Liver (tissue), 9 donors: ENCODE data around the gene TLR9. TPM values are rescaled to one million over a fixed set of nuclear protein-coding genes. Genes with fewer than 3 reads are reported as not detected.

Source experiments
- DNase-seq: peaks from one replicate; pipeline ENCODE4 v3.0.0-alpha.2; 2017; ENCODE audit warnings: low spot score
- H3K27ac ChIP-seq, 2 donors: one replicate each; pipeline ENCODE4 v1.7.0; 2013; ENCODE audit warnings: inconsistent platforms in 2 of 2, low read length in 2 of 2, control low read depth in 1 of 2, low read depth in 1 of 2, mild to moderate bottlenecking in 1 of 2
- H3K27me3 ChIP-seq, 4 donors: one replicate each; pipeline versions ENCODE4 v1.6.1 to v1.7.0; 2013; ENCODE audit warnings: low read length in 3 of 4, inconsistent platforms in 1 of 4, mild to moderate bottlenecking in 1 of 4, moderate library complexity in 1 of 4; ENCODE audit not compliant: control insufficient read depth in 4 of 4, insufficient read depth in 4 of 4
- H3K36me3 ChIP-seq, 4 donors: one replicate each; pipeline versions ENCODE4 v1.6.1 to v1.7.0; 2013; ENCODE audit warnings: low read length in 3 of 4, mild to moderate bottlenecking in 3 of 4, low read depth in 1 of 4, moderate library complexity in 1 of 4; ENCODE audit not compliant: control insufficient read depth in 4 of 4, insufficient read depth in 3 of 4
- H3K4me1 ChIP-seq, 4 donors: one replicate each; pipeline versions ENCODE4 v1.6.1 to v1.7.0; 2013; ENCODE audit warnings: low read length in 3 of 4, mild to moderate bottlenecking in 3 of 4, moderate library complexity in 1 of 4; ENCODE audit not compliant: control insufficient read depth in 4 of 4, insufficient read depth in 4 of 4
- H3K4me3 ChIP-seq, 3 donors: one replicate each; pipeline versions ENCODE4 v1.6.1 to v1.7.0; 2013; ENCODE audit warnings: low read length in 3 of 3, control low read depth in 1 of 3, low read depth in 1 of 3, mild to moderate bottlenecking in 1 of 3
- H3K9ac ChIP-seq, 2 donors: one replicate each; pipeline ENCODE4 v1.7.0; 2013; ENCODE audit warnings: low read length in 2 of 2, mild to moderate bottlenecking in 2 of 2, moderate library complexity in 2 of 2, control low read depth in 1 of 2, low read depth in 1 of 2
- H3K9me3 ChIP-seq, 4 donors: one replicate each; pipeline versions ENCODE4 v1.6.1 to v1.7.0; 2013; ENCODE audit warnings: low read length in 3 of 4; ENCODE audit not compliant: control insufficient read depth in 4 of 4
- CTCF ChIP-seq: fragments of 150-350 bp; IDR thresholded peaks from 2 replicates; pipeline ENCODE4 v1.5.1; 2017; ENCODE audit warnings: improper control_type of control experiment, low read depth, low read length; ENCODE audit not compliant: missing input control
- FOXA1 ChIP-seq: IDR thresholded peaks from 2 replicates; pipeline ENCODE4 v1.6.1; 2016; ENCODE audit warnings: antibody characterized with exemption
- FOXA2 ChIP-seq: IDR thresholded peaks from 2 replicates; pipeline ENCODE4 v1.6.1; 2016; ENCODE audit warnings: antibody characterized with exemption
- GABPA ChIP-seq, 2 donors: IDR thresholded peaks in 1 of 2; conservative IDR thresholded peaks in 1 of 2; 2 replicates each; pipeline ENCODE4 v1.6.1; 2016; ENCODE audit warnings: antibody characterized with exemption in 2 of 2, mild to moderate bottlenecking in 1 of 2, moderate library complexity in 1 of 2
- HNF4G ChIP-seq: IDR thresholded peaks from 2 replicates; pipeline ENCODE4 v1.6.1; 2016; ENCODE audit warnings: antibody characterized with exemption
- MAX ChIP-seq: IDR thresholded peaks from 2 replicates; pipeline ENCODE4 v1.6.1; 2016; ENCODE audit warnings: antibody characterized with exemption
- NR2F2 ChIP-seq: IDR thresholded peaks from 2 replicates; pipeline ENCODE4 v1.6.1; 2016; ENCODE audit warnings: antibody characterized with exemption
- RAD21 ChIP-seq, 2 donors: IDR thresholded peaks; 2 replicates each; pipeline ENCODE4 v1.6.1; 2016; ENCODE audit warnings: antibody characterized with exemption in 2 of 2, mild to moderate bottlenecking in 2 of 2
- REST ChIP-seq: IDR thresholded peaks from 2 replicates; pipeline ENCODE4 v1.6.1; 2016; ENCODE audit warnings: antibody characterized with exemption, mild to moderate bottlenecking
- RXRA ChIP-seq, 2 donors: IDR thresholded peaks; 2 replicates each; pipeline ENCODE4 v1.6.1; 2017 to 2018; ENCODE audit warnings: antibody characterized with exemption in 2 of 2, mild to moderate bottlenecking in 1 of 2
- SP1 ChIP-seq: IDR thresholded peaks from 2 replicates; pipeline ENCODE4 v1.6.1; 2018; ENCODE audit warnings: antibody characterized with exemption, mild to moderate bottlenecking
- TAF1 ChIP-seq: conservative IDR thresholded peaks from 2 replicates; pipeline ENCODE4 v1.6.1; 2016; ENCODE audit warnings: antibody characterized with exemption, mild to moderate bottlenecking
- YY1 ChIP-seq: IDR thresholded peaks from 2 replicates; pipeline ENCODE4 v1.6.1; 2016; ENCODE audit warnings: antibody characterized with exemption, mild to moderate bottlenecking
- WGBS: extraction: QIAGEN DNeasy Blood & Tissue Kit; methylation state at CpG from one replicate; pipeline ENCODE4 v1.1.7; 2013; 5-methylcytosine and 5-hydroxymethylcytosine counted together
- polyA plus RNA-seq, 2 donors: library from polyadenylated mRNA; stranded (reverse) in 1 of 2; unstranded in 1 of 2; fragments of 200-250 nt in 1 of 2; fragments of >200 nt in 1 of 2; fragmentation: Nextera tagmentation in 1 of 2; extraction: Ambion mirVana in 1 of 2; gene quantifications; one replicate each; pipeline versions ENCODE4 v1.2.1 to v1.2.3, GENCODE V29; 2013 to 2015
- total RNA-seq, 2 donors: library from RNA; depleted of rRNA; stranded (reverse); fragments of >200 nt; gene quantifications; one replicate each; pipeline ENCODE4 v1.2.3, GENCODE V29; 2014
- TF ChIP-seq, protein P1 (sequence below): IDR thresholded peaks from 2 replicates; pipeline ENCODE4 v1.6.1; 2016; ENCODE audit warnings: antibody characterized with exemption
- donor health status: healthy.
- donor health status: healthy.
- donor health status: healthy.
- donor health status: healthy.
- donor health status: healthy.

TLR9 gene
- total and polyA plus RNA-seq, 4 donors = 0.02 TPM; not detected in 3

DNA sequence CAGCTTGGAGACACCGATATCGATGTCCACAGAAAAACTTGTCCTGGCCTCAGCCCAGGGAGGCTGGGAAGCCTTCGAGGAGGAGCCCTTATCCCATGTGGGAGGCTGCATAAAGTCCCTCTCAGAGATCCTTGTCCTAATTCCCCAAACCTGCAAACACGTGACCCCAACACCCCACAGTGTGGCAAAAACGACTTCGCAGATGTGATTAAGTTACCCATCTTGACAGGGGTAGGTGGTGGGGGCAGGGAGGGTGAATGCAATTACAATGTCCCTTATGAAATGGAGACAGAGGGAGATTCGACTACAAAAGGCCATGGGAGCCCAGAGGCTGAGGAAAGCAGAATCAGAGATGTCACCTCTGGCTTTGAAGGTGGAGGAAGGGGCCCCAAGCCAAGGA, 2.3 kb upstream of the TLR9 start:
- 87% methylated on average over 7 of the region's 7 CpGs for WGBS
- H3K27me3 ChIP-seq = no peaks in the 10 kb centered on the region
- H3K4me1 ChIP-seq = peaks cover 2 to 15% (median 8%) of the 10 kb centered on the region in 4 donors
- no peak overlapping the region for H3K9ac ChIP-seq
- H3K27ac ChIP-seq = no peak overlapping the region
- DNase-seq = no peak
- TF ChIP-seq RXRA (IDR thresholded peaks at IDR 0.05) (no peak), NR2F2 (no peak), CTCF (no peak), FOXA2 (no peak)
- no peaks in the 10 kb centered on the region for H3K9me3 ChIP-seq
- H3K36me3 ChIP-seq = peaks cover 4 to 35% (median 12%) of the 10 kb centered on the region in 4 donors
- H3K4me3 ChIP-seq = no peak overlapping the region

- TF ChIP-seq, protein P1, sequence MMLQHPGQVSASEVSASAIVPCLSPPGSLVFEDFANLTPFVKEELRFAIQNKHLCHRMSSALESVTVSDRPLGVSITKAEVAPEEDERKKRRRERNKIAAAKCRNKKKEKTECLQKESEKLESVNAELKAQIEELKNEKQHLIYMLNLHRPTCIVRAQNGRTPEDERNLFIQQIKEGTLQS = no peak
- TF ChIP-seq RAD21 (IDR thresholded peaks at IDR 0.05) (no peak), SP1 (no peak), MAX (no peak), CTCF (no peak), TAF1 (no peak), REST (no peak), GABPA (IDR thresholded peaks at IDR 0.05 in 1 of 2, conservative IDR thresholded peaks at IDR 0.05 in 1 of 2) (no peak), FOXA1 (no peak), HNF4G (no peak), NR2F2 (no peak), YY1 (no peak)
- no peak for DNase-seq
- Histone ChIP-seq H3K9ac (no peak overlapping the region), H3K9me3 (no peaks in the 10 kb centered on the region), H3K27ac (no peak overlapping the region), H3K36me3 (peaks cover 4 to 35% (median 12%) of the 10 kb centered on the region in 4 donors), H3K4me1 (peaks cover 2 to 8% (median 5%) of the 10 kb centered on the region in 4 donors), H3K4me3 (no peak overlapping the region), H3K27me3 (no peaks in the 10 kb centered on the region)
- 96% methylated on average over 4 of the region's 4 CpGs for WGBS
Observed at GRCh38 chr3:52227117-52227516, 1.7 kb upstream of the TLR9 start.
